SK-N-SH treated with all-trans-retinoic acid at 6 μM for 48 hours (cell line): ENCODE data around the gene CCDC82.

Source experiments
- ARNTL ChIP-seq: fragments of 450-650 bp; formaldehyde crosslinking; IDR thresholded peaks from 2 replicates; pipeline ENCODE4 v1.5.0; 2020; ENCODE audit warnings: low read depth, mild to moderate bottlenecking, moderate library complexity, borderline replicate concordance
- OSR1 ChIP-seq: fragments of 250-450 bp; sonication (Bioruptor Pico); IDR thresholded peaks from 2 replicates; pipeline ENCODE4 v1.8.0; 2022; ENCODE audit warnings: moderate library complexity, mild to moderate bottlenecking, inconsistent platforms
- RARB ChIP-seq: fragments of 250-450 bp; sonication (Bioruptor Pico); IDR thresholded peaks from 2 replicates; pipeline ENCODE4 v1.8.0; 2021; ENCODE audit warnings: mild to moderate bottlenecking, moderate library complexity
- SNAI2 ChIP-seq: fragments of 250-450 bp; sonication (Bioruptor Pico); IDR thresholded peaks from 2 replicates; pipeline ENCODE4 v1.5.0; 2020; ENCODE audit warnings: mild to moderate bottlenecking, moderate library complexity
- TCF4 ChIP-seq: fragments of 250-450 bp; sonication (Bioruptor Pico); IDR thresholded peaks from 2 replicates; pipeline ENCODE4 v1.8.0; 2021; ENCODE audit warnings: mild to moderate bottlenecking, moderate library complexity, borderline replicate concordance
- ZC3H10 ChIP-seq: fragments of 250-450 bp; sonication (Bioruptor Pico); IDR thresholded peaks from 2 replicates; pipeline ENCODE4 v1.5.1; 2021; ENCODE audit warnings: mild to moderate bottlenecking, moderate library complexity
- ZFP30 ChIP-seq: fragments of 450-650 bp; formaldehyde crosslinking; IDR thresholded peaks from 2 replicates; pipeline ENCODE4 v1.5.0; 2022; ENCODE audit warnings: mild to moderate bottlenecking, moderate library complexity
- ZNF70 ChIP-seq: fragments of 450-650 bp; formaldehyde crosslinking; IDR thresholded peaks from 2 replicates; pipeline ENCODE4 v1.5.0; 2020; ENCODE audit warnings: mild to moderate bottlenecking, moderate library complexity
- TF ChIP-seq, protein P1 (sequence below): fragments of 250-450 bp; sonication (Bioruptor Pico); IDR thresholded peaks from 2 replicates; pipeline ENCODE4 v1.8.0; 2020; ENCODE audit warnings: mild to moderate bottlenecking, moderate library complexity, borderline replicate concordance
- TF ChIP-seq, protein P2 (sequence below): fragments of 250-450 bp; sonication (Bioruptor Pico); IDR thresholded peaks from 2 replicates; pipeline ENCODE4 v1.8.0; 2021; ENCODE audit warnings: low read depth, mild to moderate bottlenecking, moderate library complexity, borderline replicate concordance

- TF ChIP-seq, protein P1, sequence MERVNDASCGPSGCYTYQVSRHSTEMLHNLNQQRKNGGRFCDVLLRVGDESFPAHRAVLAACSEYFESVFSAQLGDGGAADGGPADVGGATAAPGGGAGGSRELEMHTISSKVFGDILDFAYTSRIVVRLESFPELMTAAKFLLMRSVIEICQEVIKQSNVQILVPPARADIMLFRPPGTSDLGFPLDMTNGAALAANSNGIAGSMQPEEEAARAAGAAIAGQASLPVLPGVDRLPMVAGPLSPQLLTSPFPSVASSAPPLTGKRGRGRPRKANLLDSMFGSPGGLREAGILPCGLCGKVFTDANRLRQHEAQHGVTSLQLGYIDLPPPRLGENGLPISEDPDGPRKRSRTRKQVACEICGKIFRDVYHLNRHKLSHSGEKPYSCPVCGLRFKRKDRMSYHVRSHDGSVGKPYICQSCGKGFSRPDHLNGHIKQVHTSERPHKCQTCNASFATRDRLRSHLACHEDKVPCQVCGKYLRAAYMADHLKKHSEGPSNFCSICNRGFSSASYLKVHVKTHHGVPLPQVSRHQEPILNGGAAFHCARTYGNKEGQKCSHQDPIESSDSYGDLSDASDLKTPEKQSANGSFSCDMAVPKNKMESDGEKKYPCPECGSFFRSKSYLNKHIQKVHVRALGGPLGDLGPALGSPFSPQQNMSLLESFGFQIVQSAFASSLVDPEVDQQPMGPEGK (CRISPR knock-in tag), result no peak
- TF ChIP-seq, protein P2, sequence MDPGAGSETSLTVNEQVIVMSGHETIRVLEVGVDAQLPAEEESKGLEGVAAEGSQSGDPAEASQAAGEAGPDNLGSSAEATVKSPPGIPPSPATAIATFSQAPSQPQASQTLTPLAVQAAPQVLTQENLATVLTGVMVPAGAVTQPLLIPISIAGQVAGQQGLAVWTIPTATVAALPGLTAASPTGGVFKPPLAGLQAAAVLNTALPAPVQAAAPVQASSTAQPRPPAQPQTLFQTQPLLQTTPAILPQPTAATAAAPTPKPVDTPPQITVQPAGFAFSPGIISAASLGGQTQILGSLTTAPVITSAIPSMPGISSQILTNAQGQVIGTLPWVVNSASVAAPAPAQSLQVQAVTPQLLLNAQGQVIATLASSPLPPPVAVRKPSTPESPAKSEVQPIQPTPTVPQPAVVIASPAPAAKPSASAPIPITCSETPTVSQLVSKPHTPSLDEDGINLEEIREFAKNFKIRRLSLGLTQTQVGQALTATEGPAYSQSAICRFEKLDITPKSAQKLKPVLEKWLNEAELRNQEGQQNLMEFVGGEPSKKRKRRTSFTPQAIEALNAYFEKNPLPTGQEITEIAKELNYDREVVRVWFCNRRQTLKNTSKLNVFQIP (CRISPR knock-in tag), result no peak
- TF ChIP-seq TCF4 (no peak), ARNTL (CRISPR knock-in tag) (no peak), SNAI2 (CRISPR knock-in tag) (no peak), ZNF70 (no peak), ZFP30 (CRISPR knock-in tag) (no peak), OSR1 (CRISPR knock-in tag) (no peak), ZC3H10 (CRISPR knock-in tag) (no peak), RARB (CRISPR knock-in tag) (no peak)
Observed at GRCh38 chr11:96309643-96310017, 80.1 kb downstream of the CCDC82 start.
